OCI-LY3 (cell line): ENCODE measurements around the gene TMEM74B.

Source experiments
- CTCF ChIP-seq: fragments of 200-600, 300-600 bp; sonication (generic); IDR thresholded peaks from 2 replicates; pipeline ENCODE4 v1.5.1; 2014; ENCODE audit warnings: antibody characterized with exemption, low read length, low read depth
- EZH2phosphoT487 ChIP-seq: fragments of 200-600 bp; shearing (Covaris generic); IDR thresholded peaks from 2 replicates; pipeline ENCODE4 v1.6.1; 2018; ENCODE audit warnings: antibody characterized with exemption, mixed run types, low read depth

GRCh38 chr20:1204113-1204512, 19.3 kb upstream of the TMEM74B start:
- TF ChIP-seq CTCF: no peak
- no peak for TF ChIP-seq EZH2phosphoT487
